Esophagus squamous epithelium (tissue), 4 donors: ENCODE measurements around the gene HOXD9.

Experiments
- POLR2A ChIP-seq, 4 donors: fragments of 450-650 bp; IDR thresholded peaks; one replicate each; pipeline ENCODE4 v1.6.1; 2017; ENCODE audit warnings: antibody characterized with exemption in 4 of 4, mild to moderate bottlenecking in 4 of 4, moderate library complexity in 3 of 4
- TF ChIP-seq, protein P1 (sequence below), 6 experiments: fragments of 450-650 bp in 4 of 6; fragments of 200-600 bp in 2 of 6; sonication (generic) in 2 of 6; IDR thresholded peaks; one replicate each; pipeline ENCODE4 v1.5.1; 2016 to 2019; ENCODE audit warnings: antibody characterized with exemption in 6 of 6, mild to moderate bottlenecking in 4 of 6, moderate library complexity in 4 of 6

DNA sequence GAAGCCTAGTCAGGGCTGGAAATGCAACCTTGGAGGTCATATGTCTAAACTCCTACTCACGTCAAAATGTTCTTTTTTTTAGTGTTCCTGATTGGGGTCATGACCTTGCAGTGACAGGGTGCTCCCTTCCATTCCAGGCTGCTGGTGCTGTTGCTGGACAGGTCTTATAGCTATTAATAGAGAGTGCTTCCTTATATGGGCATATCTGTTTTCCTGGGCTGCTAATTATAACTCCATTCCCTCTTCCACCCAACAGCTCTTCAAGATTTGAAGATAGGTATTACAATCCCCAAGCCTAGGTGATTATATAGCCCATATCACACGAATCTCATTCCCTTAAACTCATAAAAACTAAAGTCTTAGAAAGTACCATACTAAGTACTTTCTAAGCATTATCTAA is 47.2 kb downstream of the HOXD9 start:
- TF ChIP-seq POLR2A (IDR thresholded peaks at IDR 0.05), result no peak
- TF ChIP-seq, protein P1, sequence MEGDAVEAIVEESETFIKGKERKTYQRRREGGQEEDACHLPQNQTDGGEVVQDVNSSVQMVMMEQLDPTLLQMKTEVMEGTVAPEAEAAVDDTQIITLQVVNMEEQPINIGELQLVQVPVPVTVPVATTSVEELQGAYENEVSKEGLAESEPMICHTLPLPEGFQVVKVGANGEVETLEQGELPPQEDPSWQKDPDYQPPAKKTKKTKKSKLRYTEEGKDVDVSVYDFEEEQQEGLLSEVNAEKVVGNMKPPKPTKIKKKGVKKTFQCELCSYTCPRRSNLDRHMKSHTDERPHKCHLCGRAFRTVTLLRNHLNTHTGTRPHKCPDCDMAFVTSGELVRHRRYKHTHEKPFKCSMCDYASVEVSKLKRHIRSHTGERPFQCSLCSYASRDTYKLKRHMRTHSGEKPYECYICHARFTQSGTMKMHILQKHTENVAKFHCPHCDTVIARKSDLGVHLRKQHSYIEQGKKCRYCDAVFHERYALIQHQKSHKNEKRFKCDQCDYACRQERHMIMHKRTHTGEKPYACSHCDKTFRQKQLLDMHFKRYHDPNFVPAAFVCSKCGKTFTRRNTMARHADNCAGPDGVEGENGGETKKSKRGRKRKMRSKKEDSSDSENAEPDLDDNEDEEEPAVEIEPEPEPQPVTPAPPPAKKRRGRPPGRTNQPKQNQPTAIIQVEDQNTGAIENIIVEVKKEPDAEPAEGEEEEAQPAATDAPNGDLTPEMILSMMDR (IDR thresholded peaks at IDR 0.05), result no peak
